ENCODE results near the gene RTN4RL1.

Gene RTN4RL1

DNA sequence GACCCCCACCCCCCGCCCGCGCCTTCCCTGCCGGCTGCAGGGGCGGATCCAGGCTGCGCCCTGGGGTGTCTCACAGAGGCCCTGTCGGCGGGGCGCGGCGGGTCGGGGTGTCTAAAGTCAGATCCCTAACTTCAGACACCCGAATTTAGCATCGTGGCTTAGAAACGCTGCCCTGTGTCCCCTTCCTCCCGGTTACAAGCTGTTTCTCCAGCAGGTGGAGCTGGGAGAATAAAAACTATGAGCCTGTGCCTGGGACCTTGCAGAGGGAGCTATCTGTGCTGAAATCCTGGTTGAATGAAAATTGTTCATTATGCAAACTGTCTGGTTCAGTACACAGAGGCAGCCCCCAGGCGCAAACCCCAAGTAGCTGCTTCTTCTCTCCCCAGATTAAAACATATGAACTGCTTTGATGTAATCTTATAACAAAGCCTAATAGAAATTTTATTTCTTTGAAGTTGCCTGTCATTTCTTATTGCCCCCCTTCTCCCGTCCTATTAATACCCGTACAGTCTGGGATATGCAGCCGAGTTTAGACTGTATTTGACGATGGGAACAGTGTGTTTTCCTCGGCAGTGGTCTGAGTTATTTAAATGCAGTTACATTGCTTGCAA, 116.3 kb downstream of the RTN4RL1 start:
- Histone ChIP-seq H3K27me3 (peaks cover 33% of the 10 kb centered on the region), H3K36me3 (no peaks in the 10 kb centered on the region), H3K4me1 (peaks cover 23% of the 10 kb centered on the region), H3K9ac (0 out of 2 replicates have a peak overlapping the region, but pooled peaks have one; percentile 17), H3K27ac (no peak overlapping the region), H3K9me3 (no peaks in the 10 kb centered on the region), H4K20me1 (no peaks in the 10 kb centered on the region), H3K4me2 (peak overlapping the region; percentile 99), H3K4me3 (peak overlapping the region; percentile 64)
- TF ChIP-seq Cebpa-rat (IDR thresholded peaks at IDR 0.05): no peak

DNA sequence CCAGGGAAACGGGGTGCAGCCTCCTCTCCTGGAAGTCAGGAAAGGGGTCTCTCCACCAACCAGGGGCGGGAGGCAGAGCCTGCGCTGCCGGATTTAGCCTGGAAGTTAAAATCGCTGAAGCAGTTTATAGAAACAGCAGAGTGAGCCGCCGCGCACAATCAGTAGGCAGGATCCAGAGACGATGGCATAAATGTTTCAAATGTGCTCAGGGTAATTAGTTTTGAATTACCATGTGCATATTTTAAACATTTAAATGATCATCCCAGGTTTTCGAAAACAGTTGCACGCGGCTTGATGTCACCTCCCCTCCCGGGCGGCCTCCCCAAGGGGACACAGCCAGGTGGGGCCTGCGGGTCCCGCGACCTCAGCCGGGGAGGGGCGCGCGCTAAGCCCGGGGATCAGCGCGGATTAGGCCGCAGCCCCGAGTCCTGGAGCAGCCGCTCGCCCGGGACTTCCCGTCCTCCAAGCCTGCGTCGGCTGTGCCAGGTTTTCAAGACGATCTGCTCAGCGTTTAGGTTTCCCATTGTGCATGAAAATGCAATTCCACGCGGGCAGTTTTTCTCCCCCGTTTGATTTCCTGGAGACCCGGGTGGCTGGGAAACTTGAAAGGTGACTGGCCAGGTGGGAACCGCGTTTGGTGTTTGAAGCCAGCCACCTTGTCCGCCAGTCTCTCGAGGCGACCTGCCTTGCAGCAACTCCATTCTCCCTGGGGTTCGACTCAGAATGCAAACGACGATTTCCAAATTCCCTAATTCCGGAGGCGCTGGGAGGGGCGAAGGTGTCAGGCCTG, 117.0 kb downstream of the RTN4RL1 start:
- Histone ChIP-seq H3K4me1 (peaks cover 23% of the 10 kb centered on the region), H3K9me3 (no peaks in the 10 kb centered on the region), H3K27me3 (peaks cover 33% of the 10 kb centered on the region), H3K4me2 (peak overlapping the region; percentile 99), H4K20me1 (no peaks in the 10 kb centered on the region), H3K4me3 (peak overlapping the region; percentile 64), H3K36me3 (no peaks in the 10 kb centered on the region), H3K27ac (no peak overlapping the region), H3K9ac (peak overlapping the region; percentile 17; the same call in 1 of the 2 replicates)
- no peak for TF ChIP-seq Cebpa-rat (IDR thresholded peaks at IDR 0.05)

DNA sequence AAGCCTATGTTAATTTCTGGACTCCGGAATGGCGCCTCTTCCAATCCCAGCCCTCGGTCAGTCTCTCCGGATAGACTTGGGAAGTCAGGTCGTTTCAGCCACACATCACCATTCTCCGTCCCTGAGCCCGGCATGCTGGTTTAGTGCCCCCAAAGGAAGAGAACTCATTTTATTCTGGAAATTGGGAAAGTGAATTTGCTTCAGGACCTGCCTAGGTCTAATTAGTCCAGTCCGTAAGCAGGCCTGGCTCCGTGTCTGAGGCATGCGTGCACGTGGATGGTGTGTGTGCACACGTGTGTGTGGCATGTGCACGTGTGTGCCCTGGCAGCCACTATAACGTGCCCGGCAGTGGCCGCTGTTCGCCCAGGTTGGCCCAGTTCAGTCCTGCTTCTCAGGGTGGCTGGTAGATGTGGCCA, 117.9 kb downstream of the RTN4RL1 start:
- no peak overlapping the region for H3K27ac ChIP-seq
- no peaks in the 10 kb centered on the region for H4K20me1 ChIP-seq
- peaks cover 33% of the 10 kb centered on the region for H3K27me3 ChIP-seq
- no peak for TF ChIP-seq Cebpa-rat (IDR thresholded peaks at IDR 0.05)
- peak overlapping the region; percentile 99; the same call in 1 of the 2 replicates for H3K4me2 ChIP-seq
- H3K4me3 ChIP-seq: no peak overlapping the region
- peaks cover 23% of the 10 kb centered on the region for H3K4me1 ChIP-seq
- H3K9ac ChIP-seq: no peak overlapping the region
- no peaks in the 10 kb centered on the region for H3K9me3 ChIP-seq
- no peaks in the 10 kb centered on the region for H3K36me3 ChIP-seq

DNA sequence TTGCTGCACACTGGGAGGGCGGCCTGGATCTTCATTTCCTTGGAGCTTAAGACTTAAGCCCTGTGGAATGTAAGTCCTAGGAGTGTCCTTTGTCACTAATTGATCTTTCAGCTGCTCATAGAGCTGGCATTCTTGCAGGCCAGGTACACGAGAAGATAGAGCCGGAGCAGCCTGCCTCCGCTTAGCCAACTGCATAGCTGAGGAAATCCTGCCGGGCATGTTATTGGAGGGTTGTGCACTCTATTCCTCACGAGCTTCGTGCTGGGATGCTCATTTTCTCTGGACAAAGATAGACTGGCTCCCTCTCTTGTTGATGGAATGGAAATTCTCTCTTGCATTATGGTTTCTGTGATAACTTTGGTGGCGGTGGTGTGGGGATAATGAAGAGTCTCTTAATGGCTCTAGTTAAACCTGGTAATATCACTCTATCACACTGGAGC, 118.5 kb downstream of the RTN4RL1 start:
- H4K20me1 ChIP-seq: no peaks in the 10 kb centered on the region
- H3K4me1 ChIP-seq: peaks cover 23% of the 10 kb centered on the region
- H3K27me3 ChIP-seq: peaks cover 33% of the 10 kb centered on the region
- TF ChIP-seq Cebpa-rat (IDR thresholded peaks at IDR 0.05): no peak
- no peak overlapping the region for H3K4me2 ChIP-seq
- H3K9ac ChIP-seq: no peak overlapping the region
- no peak overlapping the region for H3K4me3 ChIP-seq
- no peak overlapping the region for H3K27ac ChIP-seq
- H3K36me3 ChIP-seq: no peaks in the 10 kb centered on the region
- H3K9me3 ChIP-seq: no peaks in the 10 kb centered on the region

DNA sequence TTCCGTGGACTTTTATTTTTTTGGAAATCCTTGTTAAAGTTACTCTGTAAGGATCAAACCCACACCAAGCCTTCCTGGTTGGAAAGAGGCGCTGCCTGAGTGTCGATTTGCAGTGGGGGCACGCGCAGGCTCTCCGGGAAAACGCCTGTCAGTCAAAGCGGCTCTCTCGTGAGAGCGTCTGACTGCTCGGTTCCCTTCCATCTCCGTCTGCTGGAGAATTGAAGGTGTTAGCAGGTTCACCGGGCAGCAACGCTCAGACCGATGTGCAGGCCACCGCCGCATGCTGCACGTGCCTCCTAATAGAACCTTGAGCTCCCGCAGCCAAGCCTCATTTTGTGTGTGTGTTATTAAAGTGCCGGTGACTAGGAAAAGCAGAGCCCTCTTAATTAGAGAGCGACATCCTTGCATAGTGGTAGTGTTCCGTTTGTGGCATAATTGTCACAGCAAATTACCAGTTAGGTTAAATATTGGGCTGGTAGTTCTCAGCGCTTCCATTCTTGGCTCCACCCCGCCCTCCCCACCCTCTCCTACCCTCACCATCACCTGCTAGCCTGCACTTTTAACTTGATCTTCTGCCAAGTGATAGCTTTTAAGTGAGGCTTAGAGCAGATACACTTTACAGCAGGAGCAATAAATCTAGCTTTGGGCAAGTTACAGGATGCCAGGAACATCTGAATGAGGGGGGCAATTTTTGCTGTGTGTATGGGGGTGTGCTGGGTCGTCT, 119.8 kb downstream of the RTN4RL1 start:
- H4K20me1 ChIP-seq: no peaks in the 10 kb centered on the region
- H3K27me3 ChIP-seq: peaks cover 33% of the 10 kb centered on the region
- H3K4me3 ChIP-seq: no peak overlapping the region
- H3K9me3 ChIP-seq: no peaks in the 10 kb centered on the region
- no peak overlapping the region for H3K4me2 ChIP-seq
- no peaks in the 10 kb centered on the region for H3K36me3 ChIP-seq
- no peak for TF ChIP-seq Cebpa-rat (IDR thresholded peaks at IDR 0.05)
- H3K9ac ChIP-seq: no peak overlapping the region
- H3K4me1 ChIP-seq: peaks cover 23% of the 10 kb centered on the region
- no peak overlapping the region for H3K27ac ChIP-seq

DNA sequence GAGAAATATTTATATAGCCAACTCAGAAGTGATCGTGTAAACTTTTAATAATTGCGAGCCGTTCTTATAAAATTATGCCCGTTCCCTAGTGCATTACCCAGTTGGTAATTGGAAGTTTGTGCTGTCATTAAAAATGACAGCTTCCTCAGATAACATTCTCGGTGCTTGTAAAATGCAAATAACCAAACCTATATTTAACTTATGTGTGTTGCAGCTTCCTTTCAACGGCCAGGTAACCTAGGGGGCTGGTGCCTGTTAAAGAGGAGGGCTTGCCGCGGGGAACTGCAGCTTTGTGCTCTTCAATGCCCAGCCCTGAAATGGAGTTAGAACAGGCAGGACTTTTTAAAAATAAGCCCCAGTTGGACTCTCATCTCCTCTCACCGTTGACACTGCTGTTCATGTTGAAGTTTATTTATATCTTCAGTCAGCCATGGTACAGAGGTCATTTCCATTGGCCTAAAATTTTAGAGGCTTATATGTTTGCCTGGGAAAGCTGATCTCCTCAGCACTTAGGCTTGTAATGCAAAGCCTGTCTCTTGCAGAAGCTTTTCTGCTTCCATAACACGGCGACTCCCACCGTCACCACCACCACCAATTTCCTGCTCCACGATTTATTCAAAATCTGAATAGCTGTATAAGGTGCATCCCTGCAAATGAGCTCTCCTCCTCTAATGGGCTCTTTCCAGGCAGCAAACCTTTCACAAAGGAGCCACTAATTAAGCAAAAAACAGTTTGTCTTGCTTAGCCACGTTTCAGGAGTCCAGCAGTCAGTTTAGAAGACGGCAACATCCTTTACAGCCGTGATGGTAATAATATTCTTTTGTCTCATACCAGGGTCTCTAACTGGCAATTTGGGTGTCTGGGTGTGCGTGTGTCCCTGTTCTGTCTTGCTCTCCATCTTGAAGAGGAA, 120.6 kb downstream of the RTN4RL1 start:
- peaks cover 29% of the 10 kb centered on the region for H3K27me3 ChIP-seq
- H3K9me3 ChIP-seq: no peaks in the 10 kb centered on the region
- 0 out of 2 replicates have a peak, but pooled peaks cover 3% of the 10 kb centered on the region for H3K36me3 ChIP-seq
- no peak overlapping the region for H3K9ac ChIP-seq
- peak overlapping the region; percentile 5; the same call in 1 of the 2 replicates for H3K4me2 ChIP-seq
- TF ChIP-seq Cebpa-rat (IDR thresholded peaks at IDR 0.05): no peak
- no peak overlapping the region for H3K4me3 ChIP-seq
- H3K4me1 ChIP-seq: peaks cover 23% of the 10 kb centered on the region
- H4K20me1 ChIP-seq: no peaks in the 10 kb centered on the region
- H3K27ac ChIP-seq: no peak overlapping the region

DNA sequence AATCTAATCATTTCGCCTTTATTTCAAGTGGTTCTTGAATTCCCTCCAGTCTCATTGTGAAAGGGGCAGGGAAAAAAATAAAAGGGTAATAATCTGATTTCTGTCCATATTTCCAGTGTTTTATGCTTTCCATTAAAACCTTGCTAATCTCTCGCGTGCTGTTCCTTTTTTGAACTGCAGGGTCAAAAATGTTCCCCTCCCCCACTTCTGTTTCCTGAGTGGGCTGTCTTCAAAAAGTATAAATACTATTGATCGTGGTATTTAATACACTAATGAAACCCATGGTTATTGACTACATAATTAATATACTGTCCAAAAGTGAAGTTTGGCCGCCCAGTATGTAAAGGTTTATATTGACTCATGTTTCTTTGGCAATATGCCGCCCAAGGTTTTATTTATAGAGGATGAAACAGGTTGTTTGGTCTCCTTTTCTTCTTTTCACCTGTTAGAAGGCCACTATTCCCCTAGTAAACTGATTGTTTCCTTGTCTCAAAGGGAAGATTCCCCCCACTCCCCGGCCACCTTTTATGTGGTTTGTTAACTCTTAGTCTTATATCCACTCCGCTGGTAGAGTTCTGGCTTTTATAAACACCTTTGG, 125.6 kb downstream of the RTN4RL1 start:
- H3K9ac ChIP-seq: no peak overlapping the region
- H3K4me3 ChIP-seq: no peak overlapping the region
- H3K36me3 ChIP-seq: peaks cover 50% of the 10 kb centered on the region
- no peak for TF ChIP-seq Cebpa-rat (IDR thresholded peaks at IDR 0.05)
- H4K20me1 ChIP-seq: no peaks in the 10 kb centered on the region
- no peaks in the 10 kb centered on the region for H3K27me3 ChIP-seq
- no peak overlapping the region for H3K27ac ChIP-seq
- peaks cover 5% of the 10 kb centered on the region for H3K4me1 ChIP-seq
- H3K9me3 ChIP-seq: no peaks in the 10 kb centered on the region
- no peak overlapping the region for H3K4me2 ChIP-seq

DNA sequence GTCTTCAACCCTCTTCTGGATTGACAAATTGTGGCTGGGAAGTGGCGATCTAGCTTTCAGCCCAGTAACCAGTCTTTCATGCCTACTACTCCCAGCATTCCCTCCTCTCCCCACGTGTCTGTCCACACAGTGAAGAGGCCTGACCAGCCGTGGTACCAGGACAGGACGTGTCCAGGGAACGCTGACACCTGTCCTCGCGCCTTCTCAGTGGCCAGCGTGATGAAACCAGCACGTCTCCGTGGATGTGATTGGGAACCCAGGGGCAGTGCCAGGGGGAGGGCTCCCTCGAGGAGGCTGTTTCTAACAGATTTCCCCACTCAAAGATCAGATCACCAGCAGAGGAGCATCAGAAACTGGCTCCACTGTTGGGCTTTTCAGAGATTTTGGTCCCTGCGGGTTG, 126.3 kb downstream of the RTN4RL1 start:
- H3K27me3 ChIP-seq: no peaks in the 10 kb centered on the region
- peaks cover 57% of the 10 kb centered on the region for H3K36me3 ChIP-seq
- no peak overlapping the region for H3K4me3 ChIP-seq
- TF ChIP-seq Cebpa-rat (IDR thresholded peaks at IDR 0.05): no peak
- H3K9ac ChIP-seq: no peak overlapping the region
- no peak overlapping the region for H3K27ac ChIP-seq
- no peak overlapping the region for H3K4me2 ChIP-seq
- H3K9me3 ChIP-seq: no peaks in the 10 kb centered on the region
- no peaks in the 10 kb centered on the region for H3K4me1 ChIP-seq
- H4K20me1 ChIP-seq: no peaks in the 10 kb centered on the region

DNA sequence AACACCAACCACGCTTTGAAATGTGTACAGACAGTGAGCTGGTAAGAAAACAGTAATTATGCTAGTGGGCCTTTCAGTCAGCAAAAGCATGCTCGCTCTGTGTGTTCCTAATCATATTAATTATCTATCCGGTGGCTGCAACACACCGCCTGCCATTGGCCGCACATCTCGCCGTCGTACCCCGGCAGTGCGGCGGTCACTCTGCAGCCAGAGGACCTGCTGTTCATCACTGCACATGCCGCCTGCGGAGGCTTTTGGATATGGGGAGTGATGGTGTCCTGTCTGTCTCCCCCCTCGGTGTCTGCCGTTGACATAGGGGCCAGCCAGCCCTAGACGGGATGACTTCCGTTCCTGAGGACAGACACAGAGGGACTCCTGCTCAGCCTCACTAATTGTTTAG, 126.8 kb downstream of the RTN4RL1 start:
- Histone ChIP-seq H3K27ac (no peak overlapping the region), H3K4me1 (no peaks in the 10 kb centered on the region), H3K9ac (no peak overlapping the region), H3K36me3 (peaks cover 62% of the 10 kb centered on the region), H3K4me2 (no peak overlapping the region), H3K27me3 (no peaks in the 10 kb centered on the region), H3K4me3 (no peak overlapping the region), H4K20me1 (no peaks in the 10 kb centered on the region), H3K9me3 (no peaks in the 10 kb centered on the region)
- TF ChIP-seq Cebpa-rat (IDR thresholded peaks at IDR 0.05): no peak
